GM18499 (cell line): ENCODE measurements around the gene LRP6.
"Not testable (repeated sequence)": the region's sequence is repeated elsewhere in the genome, so short reads cannot be mapped to it uniquely, and the experiment has no call there.

Experiments used
- ATAC-seq: cut with Tn5 transposase; IDR thresholded peaks from one replicate; pipeline ENCODE4 v1.9.1; 2021; ENCODE audit warnings: moderate number of reproducible peaks; ENCODE audit not compliant: insufficient read depth, unreplicated experiment

The LRP6 gene

GRCh38 chr12:12133259-12133658 is 133.6 kb downstream of the LRP6 start:
- no peak for ATAC-seq

DNA sequence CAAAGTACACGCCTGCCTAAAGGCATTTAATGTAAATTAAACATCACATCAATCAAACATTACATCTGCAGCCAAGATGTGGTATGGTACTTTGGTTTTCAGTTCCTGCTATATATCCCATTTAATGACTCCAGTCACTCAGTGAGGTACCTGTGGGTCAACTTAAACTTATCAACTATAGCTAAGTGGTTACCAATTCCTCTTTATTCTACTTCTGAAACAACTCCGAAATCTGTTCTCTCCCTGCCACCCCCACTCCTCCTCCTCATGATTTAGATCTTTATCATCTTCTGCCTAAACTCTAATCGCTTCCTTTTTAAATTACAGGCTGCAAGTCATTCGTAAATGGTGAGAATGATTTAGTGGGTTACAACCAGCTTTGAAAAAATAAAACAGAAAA is 138.2 kb downstream of the LRP6 start:
- no peak for ATAC-seq

DNA sequence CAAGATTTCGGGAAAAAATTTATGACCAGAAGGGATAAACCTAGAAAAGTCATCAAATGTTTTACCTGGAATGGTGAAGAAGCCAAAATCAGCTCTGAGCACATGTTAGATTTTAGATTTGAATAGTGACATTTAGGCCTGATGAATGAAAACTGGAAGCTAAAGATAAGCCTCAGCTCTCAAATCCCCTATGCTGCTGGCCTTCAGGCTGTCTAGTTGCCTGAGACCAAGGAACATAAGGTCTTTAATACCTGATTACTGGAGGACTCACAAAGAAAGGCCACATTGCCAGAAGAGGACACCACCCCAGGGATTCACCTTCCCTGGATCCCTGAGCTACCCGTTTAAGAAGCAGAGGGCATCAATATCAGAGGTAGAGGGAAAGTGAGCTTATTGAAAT is 139.5 kb downstream of the LRP6 start:
- ATAC-seq = no peak

DNA sequence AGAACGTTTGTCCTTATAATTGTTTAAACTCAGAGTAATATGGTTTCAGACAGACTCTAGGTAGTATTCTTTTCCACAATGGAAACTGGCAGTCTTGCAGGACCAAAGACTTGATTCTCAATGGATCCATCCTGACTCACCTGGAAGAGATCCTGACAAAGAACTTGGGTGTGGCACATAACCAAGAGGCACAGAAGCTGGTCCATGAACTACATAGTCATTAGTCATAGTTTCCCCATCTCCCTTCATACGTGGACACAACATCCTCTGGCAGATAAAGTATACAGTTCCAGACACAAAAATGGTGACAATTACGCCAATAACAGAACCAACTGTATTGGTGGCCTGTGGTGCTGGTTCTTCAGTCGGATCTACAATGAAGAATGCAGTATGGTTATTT is 140.3 kb downstream of the LRP6 start:
- ATAC-seq = no peak

DNA sequence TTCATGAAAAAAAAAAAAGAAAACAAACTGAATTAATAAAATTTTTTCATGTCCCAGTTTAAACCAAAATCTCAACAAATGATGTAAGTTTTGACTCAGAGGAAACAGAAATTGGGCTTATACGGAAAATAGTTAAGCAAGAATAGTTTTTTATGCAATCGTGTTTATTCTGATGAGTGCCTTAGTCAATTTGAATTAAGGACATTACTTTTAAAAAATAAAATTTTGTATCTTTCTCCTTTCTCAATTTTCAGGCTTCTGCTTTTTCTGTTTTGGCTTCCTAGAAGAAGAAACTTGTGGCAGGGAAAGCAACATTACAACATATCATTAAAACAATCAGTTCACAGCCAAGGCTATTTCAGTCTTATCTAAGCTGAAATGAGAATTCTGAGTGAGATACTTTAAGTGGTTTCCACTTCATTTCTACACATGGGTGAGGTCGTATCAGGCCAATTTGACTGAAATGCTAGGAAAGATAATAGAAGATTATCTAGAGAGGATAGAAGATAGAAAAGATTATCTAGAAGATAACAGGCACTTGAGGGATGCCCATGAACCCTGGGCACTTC is 143.7 kb downstream of the LRP6 start:
- ATAC-seq = no peak

- ATAC-seq = no peak
Measured at GRCh38 chr12:12121061-12121460, 145.8 kb downstream of the LRP6 start.

- no peak for ATAC-seq
Measured at GRCh38 chr12:12116677-12117076, 150.2 kb downstream of the LRP6 start.

- ATAC-seq = no peak
Measured at GRCh38 chr12:12115514-12115913, 151.3 kb downstream of the LRP6 start.

DNA sequence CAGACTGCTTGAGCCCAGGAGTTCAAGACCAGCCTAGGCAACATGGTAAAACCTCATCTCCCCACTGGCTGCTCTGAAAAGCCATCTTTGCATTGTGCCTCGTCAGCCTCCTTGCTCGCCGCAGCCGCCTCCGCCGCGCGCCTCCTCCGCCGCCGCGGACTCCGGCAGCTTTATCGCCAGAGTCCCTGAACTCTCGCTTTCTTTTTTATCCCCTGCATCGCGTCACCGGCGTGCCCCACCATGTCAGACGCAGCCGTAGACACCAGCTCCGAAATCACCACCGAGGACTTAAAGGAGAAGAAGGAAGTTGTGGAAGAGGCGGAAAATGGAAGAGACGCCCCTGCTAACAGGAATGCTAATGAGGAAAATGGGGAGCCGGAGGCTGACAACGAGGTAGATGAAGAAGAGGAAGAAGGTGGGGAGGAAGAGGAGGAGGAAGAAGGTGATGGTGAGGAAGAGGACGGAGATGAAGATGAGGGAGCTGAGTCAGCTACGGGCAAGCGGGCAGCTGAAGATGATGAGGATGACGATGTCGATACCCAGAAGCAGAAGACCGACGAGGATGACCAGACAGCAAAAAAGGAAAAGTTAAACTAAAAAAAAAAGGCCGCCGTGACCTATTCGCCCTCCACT is 155.8 kb downstream of the LRP6 start:
- ATAC-seq = not testable (repeated sequence)

DNA sequence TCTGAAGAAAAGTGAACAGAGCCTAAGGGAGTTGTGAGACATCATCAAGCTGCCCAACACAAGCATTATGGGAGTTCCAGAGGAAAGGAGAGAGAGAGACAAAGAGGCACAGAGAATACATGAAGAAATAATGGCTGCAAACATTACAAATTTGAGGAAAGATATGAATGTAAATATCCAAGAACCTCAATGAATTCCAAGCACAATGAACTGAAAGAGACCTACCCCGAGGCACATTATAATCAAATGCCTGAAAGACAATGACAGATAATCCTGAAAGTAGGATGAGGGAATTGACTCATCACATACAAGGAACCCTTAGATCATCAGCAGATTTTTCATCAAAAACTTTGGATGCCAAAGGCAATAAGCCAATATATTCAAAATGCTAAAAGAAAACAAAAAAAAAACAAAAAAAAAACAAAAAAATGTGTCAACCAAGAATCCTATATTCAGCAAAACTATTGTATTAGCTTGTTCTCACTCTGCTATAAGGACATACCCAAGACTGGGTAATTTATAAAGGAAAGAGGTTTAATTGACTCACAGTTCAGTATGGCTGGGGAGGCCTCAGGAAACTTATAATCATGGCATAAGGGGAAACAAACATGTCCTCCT is 158.3 kb downstream of the LRP6 start:
- ATAC-seq = no peak

DNA sequence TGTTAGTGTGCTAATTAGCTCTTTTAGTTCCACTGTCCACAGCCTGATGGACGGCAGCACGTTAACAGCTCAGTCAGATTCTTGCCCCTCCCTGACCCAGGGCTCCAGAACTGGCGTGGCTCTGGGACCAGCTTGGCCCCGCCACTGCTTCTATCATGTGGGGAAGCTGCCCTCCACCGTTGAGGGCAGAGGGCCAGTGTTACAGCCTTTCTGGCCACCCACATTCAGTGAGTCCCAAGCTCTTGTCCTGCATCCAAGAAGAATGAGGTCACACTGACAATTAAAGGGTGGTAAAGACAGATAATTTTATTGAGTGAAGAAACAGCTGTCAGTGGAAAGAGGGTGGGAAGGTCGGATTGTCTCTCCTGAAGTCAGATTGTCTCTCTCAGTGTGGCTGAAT is 159.2 kb downstream of the LRP6 start:
- ATAC-seq = no peak

DNA sequence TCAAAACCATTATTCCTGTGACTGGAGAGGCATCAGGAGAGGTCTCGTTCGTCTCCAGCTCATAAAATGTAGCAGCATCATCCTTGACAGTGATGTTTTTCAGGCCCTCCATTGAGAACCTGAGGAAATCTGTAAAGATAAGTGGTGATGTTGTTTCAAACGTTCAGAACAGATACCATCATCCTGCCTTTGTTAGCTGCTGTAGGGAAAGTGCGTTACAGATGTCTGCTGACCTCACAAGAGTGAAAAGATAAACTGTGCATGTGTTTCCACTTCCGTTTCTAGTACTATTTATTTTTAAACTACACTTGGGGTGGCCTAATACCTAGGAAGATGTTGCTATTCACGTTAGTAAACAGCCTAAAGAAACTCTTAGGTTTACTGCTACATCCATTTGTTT is 167.7 kb downstream of the LRP6 start:
- no peak for ATAC-seq

DNA sequence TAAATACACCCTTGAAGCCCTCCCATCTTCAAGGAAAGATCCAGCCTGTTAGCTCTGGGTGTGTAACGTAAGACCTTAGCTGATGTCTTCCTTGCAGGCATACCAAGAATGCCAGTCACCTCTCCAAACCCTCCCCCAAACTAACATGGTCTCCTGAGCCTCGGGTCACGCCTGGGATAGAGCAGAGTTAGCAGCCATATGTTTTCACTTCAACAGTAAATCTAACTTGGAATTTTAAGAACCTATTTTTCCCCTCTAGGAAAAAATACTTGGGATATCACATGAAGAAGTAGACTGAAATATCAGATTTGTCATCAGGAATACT is 168.2 kb downstream of the LRP6 start:
- ATAC-seq = no peak

DNA sequence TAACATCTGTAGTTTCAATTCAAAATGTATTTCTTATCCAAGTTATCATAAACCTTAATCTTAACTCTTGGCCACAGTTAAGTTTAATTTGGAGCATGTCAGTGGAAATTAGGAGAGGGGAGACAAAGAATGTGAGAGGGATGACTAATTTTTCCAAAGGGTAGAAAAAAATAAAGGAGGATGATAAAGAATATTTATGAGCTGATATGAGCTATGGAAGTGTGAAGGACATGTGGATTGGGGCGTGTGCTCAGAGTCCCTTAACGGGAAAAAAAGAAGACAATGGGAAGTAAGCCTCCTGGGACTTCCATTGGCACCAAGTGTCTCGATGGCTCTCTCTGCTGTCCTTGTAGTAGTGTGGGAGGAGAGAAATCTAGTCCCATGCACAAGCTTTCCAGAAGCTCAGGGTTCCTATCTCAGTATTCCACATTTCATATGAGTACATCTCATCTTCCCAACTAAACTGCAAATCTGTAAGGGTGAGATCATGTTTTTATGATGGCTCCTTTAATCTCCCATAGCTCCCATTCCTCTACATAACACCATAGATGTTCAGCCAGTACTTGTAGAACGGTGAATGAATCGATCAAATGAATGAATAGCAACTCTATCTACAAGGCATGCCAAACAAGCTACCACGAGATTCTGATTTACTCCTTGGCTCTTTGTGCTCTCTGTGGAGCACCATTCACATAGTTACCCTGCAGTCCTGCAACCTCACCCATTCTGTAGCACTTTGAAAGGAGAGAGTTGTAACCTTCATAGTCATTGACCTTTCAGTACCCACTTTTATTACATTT is 168.8 kb downstream of the LRP6 start:
- ATAC-seq = no peak

DNA sequence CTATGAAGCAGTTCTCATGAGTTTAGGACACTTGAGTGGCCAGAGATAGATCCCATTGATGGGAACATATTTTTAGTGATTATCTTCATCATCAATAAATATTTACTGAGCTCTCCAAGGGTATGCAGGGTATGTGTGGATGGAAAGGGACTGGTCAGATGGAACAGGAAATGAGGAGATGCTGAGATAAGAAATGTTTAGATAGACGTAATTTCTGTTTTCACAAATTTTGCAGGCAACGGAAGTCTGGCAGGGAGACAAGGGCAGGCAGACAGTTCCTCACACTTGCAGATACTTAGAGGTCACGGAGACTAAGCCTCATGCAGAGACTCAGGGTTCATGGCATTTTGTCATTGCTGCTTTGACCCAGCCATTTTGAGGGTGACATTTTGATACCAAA is 171.8 kb downstream of the LRP6 start:
- no peak for ATAC-seq

DNA sequence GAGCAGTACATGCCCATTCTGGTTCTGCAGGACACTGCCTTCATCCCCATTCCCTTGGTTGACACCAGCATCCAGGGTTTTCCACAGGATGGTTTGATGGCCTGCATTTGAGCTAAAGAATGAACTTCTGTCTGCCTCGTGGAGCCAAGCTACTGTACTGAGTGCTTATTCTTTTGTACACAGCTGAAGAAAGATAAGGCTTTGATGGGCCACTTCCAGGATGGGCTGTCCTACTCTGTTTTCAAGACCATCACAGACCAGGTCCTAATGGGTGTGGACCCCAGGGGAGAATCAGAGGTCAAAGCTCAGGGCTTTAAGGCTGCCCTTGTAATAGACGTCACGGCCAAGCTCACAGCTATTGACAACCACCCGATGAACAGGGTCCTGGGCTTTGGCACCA is 172.4 kb downstream of the LRP6 start:
- no peak for ATAC-seq

DNA sequence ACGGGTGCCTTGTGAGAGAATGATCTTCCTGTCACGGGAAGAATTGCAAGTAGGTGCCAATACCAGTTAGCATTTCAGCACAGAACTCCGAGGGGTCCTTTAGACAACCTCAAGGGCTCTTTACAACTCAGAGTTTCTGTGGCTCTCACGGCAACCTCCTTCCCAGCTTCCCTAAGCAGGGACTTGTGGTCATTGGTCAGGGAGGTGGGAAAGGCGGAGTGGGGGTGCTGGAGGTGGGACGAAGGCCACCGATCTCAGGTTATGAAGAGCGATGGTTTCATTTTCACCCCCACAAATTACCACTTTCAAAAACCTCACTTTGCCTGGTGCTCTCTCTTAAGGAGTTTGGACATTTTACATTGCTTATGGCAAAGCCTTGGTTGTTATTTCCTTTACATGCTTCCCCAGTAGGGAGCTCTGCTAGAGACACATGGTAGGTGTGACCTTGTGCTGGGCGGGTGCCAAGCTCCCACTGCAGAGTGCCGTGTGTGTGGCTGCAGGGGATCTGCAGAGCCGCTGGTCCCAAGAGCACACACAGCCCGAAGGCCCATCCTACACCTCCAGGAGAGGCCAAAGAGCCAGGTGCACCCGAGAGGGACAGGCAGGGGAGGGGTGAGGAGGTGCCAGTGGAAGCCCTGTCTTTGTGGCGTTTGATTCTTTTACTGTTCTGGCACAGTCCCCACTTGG is 174.7 kb downstream of the LRP6 start:
- ATAC-seq = no peak

- no peak for ATAC-seq
Measured at GRCh38 chr12:12091071-12091470, 175.8 kb downstream of the LRP6 start.

- ATAC-seq = no peak
Measured at GRCh38 chr12:12088761-12089160, 178.1 kb downstream of the LRP6 start.

DNA sequence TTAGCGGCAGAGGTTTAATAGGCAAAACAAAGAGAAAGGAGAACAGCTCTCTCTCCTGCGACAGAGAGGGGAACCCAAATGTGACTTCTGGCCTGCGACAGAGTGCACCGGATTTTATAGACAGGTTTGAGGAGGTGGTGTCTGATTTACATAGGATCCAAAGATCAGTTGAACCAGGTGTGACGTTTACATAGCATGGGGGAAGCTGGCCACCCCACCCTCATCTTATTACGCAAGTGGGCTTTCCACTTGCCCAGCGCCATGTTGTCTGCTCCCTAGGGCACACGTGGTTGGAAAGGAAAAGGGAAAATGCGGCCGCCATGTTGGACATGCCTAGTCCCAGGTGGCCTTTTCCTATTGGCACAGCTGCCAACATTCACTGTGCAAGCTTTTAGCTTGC is 178.7 kb downstream of the LRP6 start:
- no peak for ATAC-seq

- ATAC-seq = no peak
Measured at GRCh38 chr12:12087693-12088034, 179.2 kb downstream of the LRP6 start.
